ENCODE results near the gene CCM2.
"Not testable (repeated sequence)": the region's sequence is repeated elsewhere in the genome, so short reads cannot be mapped to it uniquely, and the experiment has no call there.

CCM2 gene

DNA sequence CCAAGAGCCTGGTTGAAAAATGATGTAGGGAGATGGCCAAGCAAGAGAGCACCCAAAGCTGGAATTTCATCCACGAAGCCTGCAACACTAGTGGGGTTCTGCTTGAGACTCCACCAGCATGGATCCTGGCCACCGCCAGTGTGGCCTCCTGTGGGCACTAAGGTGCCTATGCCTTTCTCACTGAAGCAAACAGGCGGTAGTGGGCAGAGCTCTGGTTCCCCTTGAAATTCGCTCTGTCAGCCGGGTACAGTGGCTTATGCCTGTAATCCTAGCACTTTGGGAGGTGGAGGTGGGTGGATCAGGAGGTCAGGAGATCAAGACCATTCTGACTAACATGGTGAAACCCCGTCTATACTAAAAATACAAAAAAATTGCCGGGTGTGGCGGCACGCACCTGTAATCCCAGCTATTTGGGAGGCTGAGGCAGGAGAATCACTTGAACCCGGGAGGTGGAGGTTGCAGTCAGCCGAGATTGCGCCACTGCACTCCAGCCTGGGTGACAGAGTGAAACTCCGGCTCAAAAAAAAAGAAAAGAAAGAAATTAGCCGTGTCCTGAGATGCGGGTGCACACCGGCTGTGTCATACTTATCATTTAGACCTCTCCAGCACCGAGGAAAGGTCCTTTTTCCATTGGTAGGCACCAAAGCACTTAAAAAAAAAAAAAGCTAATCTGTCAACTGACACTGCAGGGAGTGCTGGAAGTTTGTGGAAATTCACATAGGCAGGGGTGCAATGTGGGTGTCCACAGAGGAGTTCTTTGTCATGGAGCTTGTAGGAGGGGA, 28.3 kb downstream of the CCM2 start:
- Mint-ChIP-seq H3K27ac (peak overlapping the region; percentile 82), H3K27me3 (no peaks in the 10 kb centered on the region), H3K4me1 (peaks cover 87% of the 10 kb centered on the region), H3K36me3 (peaks cover 53% of the 10 kb centered on the region), H3K4me3 (peak overlapping the region; percentile 71), H3K9me3 (peaks cover 3% of the 10 kb centered on the region)
- ATAC-seq = peak; percentile 47

DNA sequence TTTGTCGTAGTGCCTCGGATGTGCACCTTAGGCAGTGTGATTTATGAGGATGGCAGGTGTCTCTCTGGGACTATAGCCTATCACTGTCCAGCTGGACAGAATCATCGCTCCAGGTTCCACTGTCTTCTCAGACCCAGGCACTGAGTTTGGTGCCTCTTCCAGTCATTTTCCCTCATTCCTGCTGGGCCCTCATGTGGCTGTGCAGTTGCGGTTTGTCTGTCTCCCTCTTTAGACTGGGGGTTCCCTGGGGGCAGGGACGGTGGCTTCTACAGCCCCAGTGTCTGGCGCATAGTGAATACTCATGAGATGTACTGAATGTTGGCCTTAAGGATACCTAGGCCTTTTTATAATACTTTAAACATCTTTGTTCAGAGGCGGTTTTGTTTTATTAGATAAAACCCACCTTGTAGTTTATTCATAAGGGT, 28.9 kb downstream of the CCM2 start:
- Mint-ChIP-seq H3K4me1 (peaks cover 87% of the 10 kb centered on the region), H3K27ac (peak overlapping the region; percentile 82), H3K4me3 (peak overlapping the region; percentile 71), H3K27me3 (no peaks in the 10 kb centered on the region), H3K36me3 (peaks cover 47% of the 10 kb centered on the region), H3K9me3 (peaks cover 3% of the 10 kb centered on the region)
- ATAC-seq = no peak

DNA sequence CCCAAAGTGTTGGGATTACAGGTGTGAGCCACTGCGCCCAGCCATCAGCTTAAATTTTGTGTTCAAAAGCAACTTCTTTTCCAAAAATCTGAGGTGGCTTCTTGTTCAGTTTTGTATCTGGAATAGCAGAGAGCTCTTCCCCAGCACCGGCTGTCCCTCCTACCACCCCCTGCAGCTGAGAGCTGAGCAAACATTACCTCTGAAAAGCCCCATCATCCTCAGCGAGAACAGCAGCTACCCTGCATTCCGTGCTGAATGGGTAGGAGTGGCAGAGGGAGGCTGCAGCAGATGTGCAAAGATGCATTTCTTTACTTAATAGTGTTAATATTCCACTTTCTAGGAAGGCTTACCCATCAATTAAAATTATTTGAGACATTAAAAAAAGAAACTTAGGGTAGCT, 31.8 kb downstream of the CCM2 start:
- H3K27me3 Mint-ChIP-seq = no peaks in the 10 kb centered on the region
- ATAC-seq = no peak
- peaks cover 23% of the 10 kb centered on the region for H3K36me3 Mint-ChIP-seq
- H3K27ac Mint-ChIP-seq = peak overlapping the region; percentile 42
- H3K4me1 Mint-ChIP-seq = peaks cover 87% of the 10 kb centered on the region
- no peak overlapping the region for H3K4me3 Mint-ChIP-seq
- H3K9me3 Mint-ChIP-seq = no peaks in the 10 kb centered on the region

DNA sequence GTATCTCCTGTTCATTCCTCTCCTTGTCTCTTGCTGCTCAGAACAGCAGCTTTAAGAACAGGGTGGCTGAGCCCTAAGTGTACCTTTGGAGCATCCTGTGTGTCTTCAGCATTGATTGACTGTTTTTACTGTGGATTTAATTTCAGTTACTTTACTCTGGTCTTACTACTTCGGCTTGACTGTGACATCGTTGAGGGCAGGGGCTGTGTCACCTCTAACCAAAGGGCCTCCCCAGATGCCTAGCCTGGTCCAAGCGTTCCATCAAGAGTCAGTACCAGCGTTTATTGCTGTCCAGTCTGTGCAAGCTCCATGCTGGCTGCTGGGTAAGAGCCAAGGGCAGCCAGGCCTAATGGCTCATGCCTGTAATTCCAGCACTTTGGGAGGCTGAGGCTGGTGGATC, 32.4 kb downstream of the CCM2 start:
- ATAC-seq = no peak
- Mint-ChIP-seq H3K27ac (peak overlapping the region; percentile 42), H3K36me3 (peaks cover 19% of the 10 kb centered on the region), H3K9me3 (no peaks in the 10 kb centered on the region), H3K27me3 (no peaks in the 10 kb centered on the region), H3K4me3 (peak overlapping the region; percentile 31), H3K4me1 (peaks cover 84% of the 10 kb centered on the region)

DNA sequence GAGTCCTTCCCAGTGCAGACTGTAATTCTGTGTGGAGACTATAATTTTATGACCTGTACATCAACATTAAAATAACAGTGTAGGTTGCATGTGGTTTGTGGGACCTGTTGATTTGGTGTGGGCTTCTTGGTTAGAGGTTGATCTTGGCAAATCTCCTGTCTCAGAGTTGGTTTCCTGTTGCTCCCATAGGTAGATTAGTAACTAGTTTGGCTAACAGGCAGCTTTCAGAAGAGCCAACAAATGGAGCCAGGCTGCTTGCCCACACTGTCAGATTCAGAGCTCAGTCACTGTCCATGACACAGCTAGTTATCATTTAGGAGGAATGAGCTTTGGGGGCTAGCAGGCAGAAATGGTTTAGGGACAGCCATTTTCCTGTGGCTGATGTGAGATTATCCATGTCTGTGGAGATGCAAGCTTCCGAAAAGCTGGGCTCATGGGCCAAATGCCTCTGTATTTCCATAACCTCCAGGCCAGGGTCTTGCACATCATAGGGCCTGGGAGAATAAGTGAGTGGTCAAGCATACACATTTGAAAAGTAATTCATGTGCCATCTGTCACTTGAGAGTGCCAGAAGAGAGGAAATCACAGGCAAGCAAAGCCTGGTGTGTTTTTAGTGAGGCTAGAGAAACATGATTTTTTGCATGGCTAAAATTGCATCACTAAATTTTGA, 33.4 kb downstream of the CCM2 start:
- Mint-ChIP-seq H3K4me1 (peaks cover 75% of the 10 kb centered on the region), H3K4me3 (no peak overlapping the region), H3K27me3 (no peaks in the 10 kb centered on the region), H3K27ac (peak overlapping the region; percentile 42), H3K9me3 (no peaks in the 10 kb centered on the region), H3K36me3 (peaks cover 17% of the 10 kb centered on the region)
- ATAC-seq = no peak

DNA sequence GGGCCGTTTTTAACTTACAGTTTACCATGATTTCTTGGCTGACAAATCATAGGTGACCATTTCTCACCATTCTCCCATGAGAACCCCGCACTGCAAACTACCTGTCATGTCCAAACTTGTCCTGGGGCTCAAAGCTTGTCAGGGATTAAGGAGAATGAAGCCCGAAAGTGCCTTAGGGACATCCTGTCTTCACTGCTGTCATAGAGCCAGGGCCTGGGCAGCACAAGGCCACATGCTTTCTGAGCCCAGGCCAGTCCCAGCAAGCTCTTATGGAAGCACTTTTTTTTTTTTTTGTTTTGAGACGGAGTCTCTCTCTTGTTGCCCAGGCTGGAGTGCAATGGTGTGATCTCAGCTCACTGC, 33.9 kb downstream of the CCM2 start:
- H3K27ac Mint-ChIP-seq = peak overlapping the region; percentile 24
- H3K4me1 Mint-ChIP-seq = peaks cover 75% of the 10 kb centered on the region
- H3K36me3 Mint-ChIP-seq = peaks cover 16% of the 10 kb centered on the region
- ATAC-seq = no peak
- no peaks in the 10 kb centered on the region for H3K9me3 Mint-ChIP-seq
- no peaks in the 10 kb centered on the region for H3K27me3 Mint-ChIP-seq
- no peak overlapping the region for H3K4me3 Mint-ChIP-seq

DNA sequence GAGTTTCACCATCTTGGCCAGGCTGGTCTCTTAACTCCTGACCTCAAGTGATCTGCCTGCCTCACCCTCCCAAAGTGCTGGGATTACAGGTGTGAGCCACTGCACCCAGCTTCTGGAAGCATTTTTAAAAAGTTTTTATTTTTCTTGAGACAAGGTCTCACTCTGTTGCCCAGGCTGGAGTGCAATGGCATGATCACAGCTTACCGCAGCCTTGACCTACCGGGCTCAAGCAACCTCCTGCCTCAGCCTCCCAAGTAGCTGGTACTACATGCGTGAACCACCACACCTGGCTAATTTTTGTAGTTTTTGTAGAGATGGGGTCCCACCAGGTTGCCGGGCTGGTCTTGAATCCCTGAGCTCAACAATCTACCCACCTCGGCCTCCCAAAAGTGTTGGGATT, 34.7 kb downstream of the CCM2 start:
- not testable (repeated sequence) for H3K4me3 Mint-ChIP-seq, ATAC-seq, H3K9me3 Mint-ChIP-seq, H3K27me3 Mint-ChIP-seq
- Mint-ChIP-seq H3K36me3 (peaks cover 19% of the 10 kb centered on the region), H3K27ac (peak overlapping the region; percentile 24), H3K4me1 (peaks cover 70% of the 10 kb centered on the region)

DNA sequence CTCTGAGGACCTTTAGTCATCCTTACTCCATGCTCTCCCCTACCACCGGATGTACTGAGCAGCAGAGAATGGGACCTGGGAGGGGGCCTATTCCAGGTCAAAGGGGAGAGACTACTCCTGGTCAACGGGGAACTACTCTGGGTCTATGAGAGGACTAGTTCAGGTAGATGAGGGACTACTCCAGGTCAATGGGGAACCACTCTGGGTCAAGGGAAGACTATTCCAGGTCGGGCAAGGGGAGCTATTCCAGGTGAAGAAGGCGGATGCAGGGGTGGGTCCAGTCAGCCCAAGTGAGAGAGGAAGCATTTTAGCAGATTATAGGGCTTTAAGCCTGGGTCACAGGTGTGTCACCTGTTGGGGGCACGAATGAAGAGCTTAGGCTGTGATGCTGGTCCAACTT, 35.4 kb downstream of the CCM2 start:
- H3K4me3 Mint-ChIP-seq = no peak overlapping the region
- peaks cover 24% of the 10 kb centered on the region for H3K36me3 Mint-ChIP-seq
- ATAC-seq = no peak

DNA sequence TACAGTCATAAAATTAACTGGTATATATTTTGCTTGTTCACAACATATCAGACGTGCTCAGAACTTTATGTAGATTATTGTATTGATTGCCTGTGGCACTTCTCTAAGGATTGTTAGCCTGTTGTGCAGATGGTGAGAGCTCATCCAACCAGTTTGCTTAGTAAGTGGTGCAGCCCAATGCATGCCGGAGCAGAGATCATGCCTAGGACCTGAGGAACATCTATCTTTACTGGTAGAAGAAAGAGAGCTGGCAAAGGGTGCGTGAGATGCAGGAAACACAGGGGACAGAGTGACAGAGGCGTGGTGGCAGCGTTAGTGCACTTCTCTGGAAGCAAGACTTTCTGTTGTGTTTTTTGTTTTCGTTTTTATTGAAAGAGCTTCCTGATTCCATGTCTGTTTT, 35.9 kb downstream of the CCM2 start:
- H3K4me1 Mint-ChIP-seq = peaks cover 73% of the 10 kb centered on the region
- ATAC-seq = no peak
- H3K36me3 Mint-ChIP-seq = peaks cover 29% of the 10 kb centered on the region

More for the DNA sequence above, 35.4 kb downstream of the CCM2 start:
- Mint-ChIP-seq H3K27ac (peak overlapping the region; percentile 71), H3K27me3 (no peaks in the 10 kb centered on the region), H3K4me1 (peaks cover 68% of the 10 kb centered on the region), H3K9me3 (no peaks in the 10 kb centered on the region)

DNA sequence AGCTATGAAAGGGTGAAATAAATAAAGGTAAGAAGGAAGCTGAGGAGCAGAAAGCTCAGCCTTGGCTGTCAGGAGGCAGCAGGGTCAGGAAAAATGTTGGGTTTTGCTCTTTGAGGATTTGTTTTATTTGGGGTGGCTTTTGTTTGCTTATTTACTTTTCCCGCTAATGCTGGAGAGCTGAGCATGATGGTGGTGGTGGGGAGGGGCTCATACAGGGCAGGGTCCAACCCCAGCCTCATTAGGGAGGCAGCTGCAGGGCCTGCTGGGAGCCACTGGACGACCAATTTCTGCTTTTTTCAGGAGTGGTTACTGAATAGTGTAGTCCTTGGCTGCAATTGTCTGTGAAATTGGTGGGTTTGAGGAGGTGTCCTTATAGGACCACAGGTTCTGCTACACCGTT, 36.3 kb downstream of the CCM2 start:
- Mint-ChIP-seq H3K4me1 (peaks cover 73% of the 10 kb centered on the region), H3K9me3 (no peaks in the 10 kb centered on the region), H3K27ac (peak overlapping the region; percentile 71), H3K4me3 (peak overlapping the region; percentile 32), H3K36me3 (peaks cover 33% of the 10 kb centered on the region), H3K27me3 (no peaks in the 10 kb centered on the region)
- ATAC-seq = no peak

More for the DNA sequence above, 35.9 kb downstream of the CCM2 start:
- no peaks in the 10 kb centered on the region for H3K9me3 Mint-ChIP-seq
- H3K27ac Mint-ChIP-seq = peak overlapping the region; percentile 71
- peak overlapping the region; percentile 32 for H3K4me3 Mint-ChIP-seq
- no peaks in the 10 kb centered on the region for H3K27me3 Mint-ChIP-seq

DNA sequence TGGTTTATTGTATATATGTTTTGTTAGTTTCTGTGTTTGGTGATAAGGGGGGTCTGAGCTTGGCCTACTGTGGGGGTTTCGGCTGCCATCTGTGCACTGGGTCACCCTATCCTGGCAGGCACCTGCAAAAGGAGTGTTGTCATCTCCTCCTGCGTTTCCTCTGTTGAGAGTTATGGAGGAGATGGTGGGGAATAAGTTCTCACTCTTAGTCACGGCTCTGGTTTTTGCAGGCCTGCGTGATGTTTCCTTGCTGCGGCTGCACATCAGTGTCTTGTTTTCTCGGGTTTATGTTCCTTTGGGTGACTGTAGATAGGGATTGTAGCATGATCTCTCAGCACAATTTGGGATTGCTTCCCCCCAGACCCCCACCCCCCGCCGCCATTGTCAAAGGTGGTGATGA, 36.8 kb downstream of the CCM2 start:
- Mint-ChIP-seq H3K27me3 (no peaks in the 10 kb centered on the region), H3K4me3 (peak overlapping the region; percentile 24)
- ATAC-seq = no peak

DNA sequence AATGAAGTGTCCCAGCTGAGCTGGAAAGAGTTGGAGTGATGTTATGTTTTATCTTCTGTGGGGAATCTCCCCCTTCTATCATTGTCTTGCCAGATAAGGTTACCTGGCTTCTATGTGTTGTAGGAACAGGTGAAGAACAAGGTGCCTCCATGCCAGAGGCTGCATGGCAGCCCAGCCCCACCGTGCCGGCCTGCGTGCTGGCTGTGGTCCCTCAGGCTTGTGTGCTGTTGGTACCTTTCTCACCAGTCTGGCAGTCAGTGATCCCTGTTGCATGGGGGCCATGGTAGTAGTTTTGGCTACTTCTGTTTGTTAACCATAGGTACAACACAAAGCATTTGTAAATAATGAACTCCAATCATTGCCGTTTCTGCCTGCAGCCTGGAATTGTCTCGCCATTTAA, 37.9 kb downstream of the CCM2 start:
- Mint-ChIP-seq H3K36me3 (peaks cover 49% of the 10 kb centered on the region), H3K27me3 (no peaks in the 10 kb centered on the region), H3K4me3 (no peak overlapping the region), H3K9me3 (no peaks in the 10 kb centered on the region), H3K27ac (peak overlapping the region; percentile 71), H3K4me1 (peaks cover 76% of the 10 kb centered on the region)
- no peak for ATAC-seq

More for the DNA sequence above, 36.8 kb downstream of the CCM2 start:
- Mint-ChIP-seq H3K36me3 (peaks cover 38% of the 10 kb centered on the region), H3K27ac (peak overlapping the region; percentile 71), H3K9me3 (no peaks in the 10 kb centered on the region), H3K4me1 (peaks cover 76% of the 10 kb centered on the region)

DNA sequence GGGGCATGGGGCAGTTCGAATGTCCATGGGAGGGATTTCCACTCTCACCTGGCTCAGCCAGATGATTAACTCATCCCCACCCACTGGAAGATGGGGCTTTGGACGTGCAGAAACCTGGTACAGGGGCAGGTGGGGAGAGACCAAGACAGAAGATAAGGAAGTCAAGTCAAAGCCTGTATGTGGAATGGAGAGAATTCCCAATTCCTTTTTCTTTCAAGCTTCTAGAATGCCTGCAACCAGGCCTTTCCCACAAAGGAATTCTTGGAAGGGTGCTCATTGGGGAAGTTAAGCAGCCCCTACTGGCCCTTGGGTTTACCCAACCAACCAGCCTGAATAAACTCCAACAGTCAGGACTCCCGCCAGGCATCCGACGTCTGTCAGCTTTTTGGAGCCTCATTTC, 39.1 kb downstream of the CCM2 start:
- peaks cover 74% of the 10 kb centered on the region for H3K4me1 Mint-ChIP-seq
- no peaks in the 10 kb centered on the region for H3K9me3 Mint-ChIP-seq
- no peak overlapping the region for H3K4me3 Mint-ChIP-seq
- peak overlapping the region; percentile 48 for H3K27ac Mint-ChIP-seq
- H3K27me3 Mint-ChIP-seq = no peaks in the 10 kb centered on the region
- no peak for ATAC-seq
- H3K36me3 Mint-ChIP-seq = peaks cover 59% of the 10 kb centered on the region

DNA sequence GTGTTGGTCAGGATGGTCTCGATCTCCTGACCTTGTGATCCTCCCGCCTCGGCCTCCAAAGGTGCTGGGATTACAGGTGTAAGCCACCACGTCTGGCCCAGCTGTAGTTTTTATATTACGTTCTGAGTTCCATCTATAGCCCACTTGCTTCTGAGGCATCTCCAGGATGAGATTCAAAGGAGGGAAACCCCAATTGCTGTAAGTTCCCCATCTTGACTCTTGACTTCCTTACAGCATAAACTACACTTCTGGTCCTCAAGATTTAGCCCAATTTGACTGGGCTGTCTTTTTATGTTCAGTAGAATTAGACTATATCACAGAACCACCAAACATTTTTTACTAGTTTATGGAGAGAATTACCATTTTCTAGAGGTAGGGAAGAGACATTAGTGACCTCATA, 44.3 kb downstream of the CCM2 start:
- peaks cover 67% of the 10 kb centered on the region for H3K36me3 Mint-ChIP-seq
- H3K4me3 Mint-ChIP-seq = no peak overlapping the region
- ATAC-seq = no peak
- H3K27ac Mint-ChIP-seq = peak overlapping the region; percentile 70
- H3K4me1 Mint-ChIP-seq = peaks cover 47% of the 10 kb centered on the region
- H3K9me3 Mint-ChIP-seq = no peaks in the 10 kb centered on the region
- no peaks in the 10 kb centered on the region for H3K27me3 Mint-ChIP-seq

DNA sequence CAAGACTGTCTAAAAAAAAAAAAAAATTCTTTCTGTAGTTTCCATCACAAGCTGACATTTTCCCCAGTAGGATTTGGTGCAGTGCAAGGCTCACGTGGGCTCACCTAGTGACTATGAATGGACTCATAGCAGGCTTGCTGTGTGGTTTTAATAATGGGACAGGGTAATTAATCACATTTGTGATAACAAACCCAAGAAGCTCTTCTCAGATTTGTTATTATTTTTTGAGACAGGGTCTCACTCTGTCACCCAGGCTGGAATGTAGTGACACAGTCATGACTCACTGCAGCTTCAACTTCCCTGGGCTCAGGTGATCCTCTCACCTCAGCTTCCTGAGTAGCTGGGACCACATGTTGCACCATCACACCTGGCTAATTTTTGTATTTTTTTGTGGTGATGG, 48.7 kb downstream of the CCM2 start:
- Mint-ChIP-seq H3K4me3 (no peak overlapping the region), H3K4me1 (peaks cover 40% of the 10 kb centered on the region)

DNA sequence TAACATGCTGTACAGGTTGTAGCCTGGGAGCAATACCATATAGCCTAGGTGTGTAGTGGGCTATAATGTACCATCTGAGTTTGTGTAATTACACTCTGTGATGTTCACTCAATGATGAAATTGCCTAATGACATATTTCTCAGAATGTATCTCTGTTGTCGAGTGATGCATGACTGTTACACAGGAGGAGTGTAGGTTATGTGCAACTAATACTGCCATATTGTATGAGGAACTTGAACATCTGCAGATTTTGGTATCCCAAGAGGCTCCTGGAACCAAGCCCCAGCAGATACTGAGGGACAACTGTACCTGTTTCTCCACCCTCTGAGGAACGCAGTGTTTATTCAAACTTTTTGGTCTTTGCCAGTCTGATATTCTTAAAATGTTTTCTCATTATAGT, 50.2 kb downstream of the CCM2 start:
- ATAC-seq = no peak
- Mint-ChIP-seq H3K4me1 (peaks cover 43% of the 10 kb centered on the region), H3K27me3 (no peaks in the 10 kb centered on the region), H3K36me3 (peaks cover 59% of the 10 kb centered on the region), H3K27ac (peak overlapping the region; percentile 58), H3K4me3 (no peak overlapping the region), H3K9me3 (no peaks in the 10 kb centered on the region)

More for the DNA sequence above, 48.7 kb downstream of the CCM2 start:
- ATAC-seq = no peak
- no peaks in the 10 kb centered on the region for H3K27me3 Mint-ChIP-seq
- no peaks in the 10 kb centered on the region for H3K9me3 Mint-ChIP-seq
- no peak overlapping the region for H3K27ac Mint-ChIP-seq
- H3K36me3 Mint-ChIP-seq = peaks cover 55% of the 10 kb centered on the region

Data from stimulated activated memory B cell treated with anti-CD40 and anti-IgM and Interleukin-4, amounts not matched to agents 10 μg/mL and 1 μg/mL and 100 μg/mL, for 72 hours (primary cell).